GM19025 (cell line): Measurements from ENCODE around the gene KCNK4.
"Not testable (repeated sequence)": the region's sequence is repeated elsewhere in the genome, so short reads cannot be mapped to it uniquely, and the experiment has no call there.

Experiments
- ATAC-seq: cut with Tn5 transposase; IDR thresholded peaks from one replicate; pipeline ENCODE4 v1.9.1; 2021; ENCODE audit warnings: mild to moderate bottlenecking, low read depth, moderate library complexity; ENCODE audit not compliant: unreplicated experiment

KCNK4 gene

DNA sequence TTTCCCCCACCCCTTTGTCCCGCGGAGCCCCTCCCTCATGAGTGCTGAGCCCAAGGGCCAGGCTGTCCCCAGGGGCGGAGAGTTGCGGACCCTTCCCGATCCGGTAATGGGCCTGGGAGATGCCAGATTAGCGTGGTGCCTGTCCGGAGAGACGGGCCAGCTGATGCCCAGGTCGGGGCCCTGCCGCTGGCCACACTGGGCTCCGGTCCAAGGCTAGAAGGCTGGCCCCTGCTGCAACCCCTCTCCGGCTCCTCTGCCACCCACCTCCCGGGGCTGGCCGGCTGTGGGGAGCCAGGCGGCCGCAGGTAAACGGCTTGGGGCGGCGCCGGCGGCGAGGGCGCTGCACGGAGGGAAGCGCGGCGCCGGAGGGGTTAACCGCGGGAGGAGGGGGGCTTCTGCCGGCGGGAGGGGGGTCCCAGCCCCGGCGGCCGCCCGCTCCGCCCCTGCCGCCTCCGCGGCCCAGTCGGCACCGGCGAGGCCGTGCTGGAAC lies at the start of gene KCNK4:
KCNK4 (plus strand) TSS at position 41 of the 490 bp plus-strand sequence. CDS start 1,717 bp downstream, outside the sequence.
- no peak for ATAC-seq

DNA sequence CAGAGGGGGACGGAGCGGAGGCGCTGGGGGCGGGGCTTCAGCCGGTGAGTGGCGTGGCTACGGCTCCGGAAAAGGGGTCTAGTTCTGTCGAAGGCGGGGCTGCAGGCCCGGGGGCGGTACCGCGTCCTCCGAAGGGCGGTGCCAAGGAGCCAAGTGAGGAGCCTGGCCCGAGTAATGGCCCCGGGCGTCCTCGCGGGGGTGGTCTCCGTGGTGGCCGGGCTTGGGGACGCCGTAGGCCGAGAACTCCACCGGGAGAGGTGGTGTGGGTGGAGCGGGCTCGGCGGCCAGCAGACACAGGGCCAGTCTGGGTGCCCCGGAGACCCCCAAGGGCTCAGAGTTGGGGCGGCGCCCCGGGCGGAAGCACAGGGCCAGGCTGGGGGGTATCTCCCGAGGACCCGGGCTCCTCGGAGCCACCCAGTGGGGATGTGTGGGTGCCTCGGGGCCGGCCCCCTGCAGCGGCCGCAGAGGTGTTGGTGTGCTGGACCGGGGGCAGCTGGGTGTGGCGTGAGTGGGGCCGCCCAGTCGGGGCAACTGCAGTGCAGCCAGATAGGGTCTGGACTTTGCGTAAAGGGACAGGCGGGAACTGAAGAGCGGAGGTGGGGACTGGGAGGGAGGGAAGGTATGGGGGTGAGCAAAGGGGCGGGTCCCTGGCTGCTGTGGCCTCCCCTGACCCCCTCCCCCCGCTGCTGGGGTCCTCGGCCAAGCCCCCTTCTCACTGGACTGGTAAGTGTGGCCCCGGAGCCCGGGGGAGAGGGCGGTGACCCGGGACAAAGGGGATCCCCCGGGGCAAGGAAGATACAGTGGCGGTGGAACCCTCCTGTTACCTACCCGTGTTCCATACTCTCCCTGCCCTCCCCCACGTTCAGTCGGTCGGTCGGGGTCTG lies 49.4 kb upstream of the KCNK4 start:
- peak; percentile 3 for ATAC-seq

DNA sequence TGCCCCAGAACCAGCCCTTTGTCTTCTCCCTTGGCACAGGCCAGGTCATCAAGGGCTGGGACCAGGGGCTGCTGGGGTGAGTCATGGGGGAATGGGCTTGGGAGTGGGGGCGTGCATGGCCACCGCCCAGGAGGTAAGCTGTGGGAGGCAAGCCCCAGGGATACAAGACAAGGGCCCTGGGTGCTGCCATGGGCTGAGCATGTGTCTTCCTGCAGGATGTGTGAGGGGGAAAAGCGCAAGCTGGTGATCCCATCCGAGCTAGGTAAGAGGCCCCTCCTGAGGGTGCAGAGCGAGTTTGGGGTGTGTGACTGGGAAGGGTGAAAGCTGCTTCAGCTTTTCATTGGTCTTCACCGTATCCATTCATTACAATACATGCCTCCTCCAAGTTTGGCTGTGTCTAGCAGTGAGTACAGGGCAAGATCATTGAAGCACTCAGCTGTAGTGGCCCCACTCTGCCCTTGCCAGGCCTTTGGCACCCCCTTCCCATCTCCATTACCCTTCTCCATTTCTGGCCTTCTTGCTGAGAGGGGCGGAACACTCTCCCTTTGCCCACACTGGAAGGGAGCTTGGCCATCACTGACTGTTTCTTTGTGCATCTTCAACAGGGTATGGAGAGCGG lies 47.8 kb upstream of the KCNK4 start:
- no peak for ATAC-seq

DNA sequence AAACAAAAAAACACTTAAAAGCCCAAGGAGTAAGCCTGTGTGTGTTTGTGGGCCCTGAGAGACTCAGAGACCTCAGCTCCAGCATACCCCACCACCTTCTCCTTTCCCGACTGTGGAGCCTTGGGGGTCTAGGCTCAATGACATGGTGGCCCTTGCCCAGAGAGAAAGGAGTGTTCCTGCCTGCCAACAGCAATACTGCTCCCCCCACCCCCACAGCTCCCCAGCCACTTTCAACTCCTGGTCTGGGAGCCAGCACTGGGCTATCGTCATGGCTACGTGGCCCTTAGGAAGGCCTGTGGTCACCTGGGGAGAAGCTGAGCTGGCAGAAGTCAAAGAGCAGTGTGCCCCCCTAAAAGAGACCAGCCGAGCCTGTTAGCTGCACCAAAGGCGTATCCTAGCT lies 47.0 kb upstream of the KCNK4 start:
- ATAC-seq, result no peak

DNA sequence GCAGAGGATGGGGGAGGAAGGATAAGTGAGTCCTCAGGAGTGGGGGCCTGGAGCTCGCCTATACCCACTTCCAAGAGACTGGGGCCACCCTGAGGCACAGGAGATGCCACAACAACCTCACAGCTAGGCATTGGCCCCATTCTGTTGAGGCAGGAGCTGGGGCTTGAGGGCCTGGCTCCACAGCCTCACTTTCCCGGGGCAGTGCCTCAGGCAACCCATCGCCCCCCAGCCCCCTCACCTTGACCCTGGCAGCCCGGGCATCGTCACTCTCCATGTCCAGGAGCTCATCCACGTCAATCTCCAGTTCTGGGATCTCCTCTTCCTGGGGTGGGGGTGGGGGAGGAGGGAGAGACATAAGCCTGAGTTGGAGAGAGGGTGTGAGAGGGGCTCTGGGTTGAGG lies 46.1 kb upstream of the KCNK4 start:
- ATAC-seq, result no peak

DNA sequence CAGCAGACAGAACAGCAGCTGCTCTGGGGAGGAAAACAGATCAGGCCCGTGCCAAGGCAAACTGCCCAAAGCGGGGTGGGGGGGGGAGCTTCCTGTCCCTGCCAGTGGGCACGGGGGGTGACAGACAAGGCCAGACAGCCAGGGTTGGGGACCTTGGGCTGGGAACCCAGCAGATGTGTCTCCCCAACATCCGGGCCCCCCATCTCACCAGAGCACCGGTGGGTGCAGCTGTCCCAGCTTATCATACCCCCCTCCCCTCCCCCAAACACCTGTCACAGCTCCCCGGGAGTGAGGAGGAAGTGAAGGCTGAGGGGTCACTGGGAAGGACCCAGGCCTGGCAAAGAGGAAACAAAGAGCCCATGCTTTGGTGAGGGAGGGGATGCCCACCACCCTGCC lies 45.7 kb upstream of the KCNK4 start:
- ATAC-seq, result no peak

DNA sequence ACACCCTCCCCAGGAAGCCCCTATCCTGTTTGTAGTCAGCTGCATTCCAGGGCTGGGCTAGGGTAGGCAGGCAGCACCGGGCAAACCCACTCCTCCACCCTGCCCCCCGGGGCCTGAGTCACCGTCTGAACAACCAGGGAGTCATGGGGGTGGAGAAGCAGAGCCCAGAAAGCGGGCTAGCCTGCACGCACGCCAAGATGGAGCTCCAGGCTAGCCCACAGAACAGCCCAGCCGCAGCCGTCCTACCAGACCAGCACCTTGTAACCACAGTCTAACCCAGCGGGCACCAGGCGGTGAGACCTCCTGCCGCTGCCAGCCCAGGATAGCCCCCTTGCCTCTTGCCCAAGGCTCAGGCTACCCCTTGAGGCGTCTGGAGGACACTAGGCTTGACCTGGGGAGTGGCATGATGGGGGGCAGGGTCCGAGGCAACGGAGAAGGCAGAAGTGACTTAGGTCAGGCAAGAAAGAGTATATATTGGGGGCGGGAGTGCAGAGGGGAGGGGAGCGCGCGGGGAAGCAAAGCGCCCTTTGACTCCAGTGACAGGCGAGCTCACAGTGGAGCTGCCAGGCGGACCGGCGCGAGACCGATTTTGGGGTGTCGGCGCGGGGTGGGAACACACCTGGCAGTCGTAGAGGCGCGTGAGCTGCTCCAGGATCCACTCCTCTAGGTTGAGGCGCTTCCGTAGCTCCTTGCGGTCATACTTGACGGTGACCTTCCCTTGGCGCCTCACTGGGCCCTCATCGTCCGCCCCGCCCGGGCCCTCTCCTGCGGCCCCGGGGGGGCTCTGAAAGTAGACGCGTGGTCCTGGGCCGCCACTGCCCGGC lies 45.1 kb upstream of the KCNK4 start:
- ATAC-seq, result no peak

DNA sequence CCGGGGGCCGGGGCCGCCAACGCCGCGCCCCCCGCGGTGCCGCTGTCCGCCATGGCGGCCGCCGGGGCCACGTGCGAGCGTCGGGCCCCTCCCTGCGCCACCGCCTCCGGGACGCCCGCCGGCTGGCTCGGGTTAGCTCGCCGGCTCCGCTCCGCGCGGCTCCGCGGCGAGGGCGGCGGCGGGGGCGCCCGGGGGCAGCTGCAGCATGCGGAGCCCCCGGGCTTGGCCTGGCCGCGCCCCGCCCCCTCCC lies 44.6 kb upstream of the KCNK4 start:
- not testable (repeated sequence) for ATAC-seq

DNA sequence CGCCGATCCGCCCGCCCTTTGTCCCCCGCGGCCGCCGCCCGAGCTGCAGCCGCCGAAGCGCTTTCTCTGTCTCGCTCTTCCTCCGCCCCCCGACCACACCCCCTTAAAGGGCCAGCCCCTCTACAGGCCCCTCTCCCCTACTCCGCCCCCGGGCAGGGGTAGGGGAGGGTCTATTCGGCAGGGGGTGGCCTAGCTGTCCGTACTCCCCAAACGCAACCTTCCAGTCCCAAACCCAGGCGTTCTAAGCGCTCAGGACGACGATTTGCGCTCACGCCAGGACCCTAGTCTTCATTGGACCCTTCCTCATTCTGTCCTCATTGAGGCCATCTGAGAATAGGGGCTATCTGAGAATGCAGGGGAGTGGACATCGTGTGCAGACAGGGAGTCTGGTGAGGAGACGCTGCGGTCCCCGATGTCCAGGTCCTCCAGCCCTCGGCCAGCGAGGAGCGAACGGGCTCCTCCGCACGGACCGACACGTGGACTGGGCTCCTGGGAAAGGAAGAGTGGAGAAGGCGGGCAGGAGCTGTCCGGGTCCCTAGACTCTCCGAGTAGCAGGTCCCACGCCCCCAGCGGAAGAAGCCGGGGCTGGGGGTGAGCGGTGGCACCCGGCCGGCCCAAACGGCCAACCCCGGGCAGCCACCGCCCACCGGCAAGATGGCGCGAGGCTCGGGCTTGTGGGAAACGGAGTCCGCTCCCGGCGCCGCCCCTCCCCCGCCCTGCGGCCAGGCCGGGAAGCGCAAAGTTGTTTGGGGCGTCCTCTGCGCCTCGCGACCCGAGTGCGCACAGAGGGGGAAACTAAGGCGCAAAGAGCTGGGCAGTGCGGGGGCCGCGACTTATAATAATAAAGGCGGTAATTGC lies 44.0 kb upstream of the KCNK4 start, which contains the start of gene PPP1R14B:
PPP1R14B (minus strand) TSS at position 73 of the 858 bp plus-strand sequence. CDS start 270 bp downstream, outside the sequence.
- ATAC-seq, result no peak

DNA sequence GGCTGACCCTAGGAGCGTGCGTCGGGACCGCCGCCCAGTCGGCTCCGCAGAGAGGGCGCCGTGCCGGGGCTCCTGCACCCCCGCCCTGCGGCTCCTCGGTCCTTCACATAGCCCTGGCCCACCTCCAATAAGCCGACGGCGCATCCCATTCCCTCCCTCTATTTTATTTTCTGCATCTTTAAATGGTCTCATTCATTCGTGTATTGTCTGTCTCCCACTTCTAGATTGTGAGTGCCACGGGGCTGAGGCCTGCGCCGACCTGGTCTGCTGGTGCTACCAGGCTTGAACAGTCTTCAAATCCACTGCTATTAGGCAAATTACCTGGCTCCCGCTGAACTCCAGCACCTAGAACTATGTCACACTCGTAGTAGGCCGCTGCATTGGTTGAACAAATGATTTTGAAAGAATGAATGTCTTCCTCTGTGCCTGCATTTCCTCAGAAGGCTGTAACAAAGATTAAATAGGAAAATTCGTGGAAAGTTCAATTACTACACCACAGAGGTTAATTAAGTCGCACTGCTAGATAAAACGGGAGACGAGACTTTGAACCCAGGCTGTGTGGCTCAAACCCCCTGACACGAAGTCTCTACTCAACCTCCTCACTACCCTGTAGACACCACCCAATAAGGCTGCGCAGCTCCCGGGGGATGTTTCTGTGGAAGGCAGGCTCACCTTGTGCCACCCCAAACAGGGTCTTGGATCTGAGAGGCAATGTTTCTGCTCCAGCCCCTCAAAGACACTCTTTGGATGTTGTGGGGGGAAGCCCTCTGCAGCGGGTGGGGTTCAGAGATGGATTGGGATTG lies 43.2 kb upstream of the KCNK4 start:
- no peak for ATAC-seq

DNA sequence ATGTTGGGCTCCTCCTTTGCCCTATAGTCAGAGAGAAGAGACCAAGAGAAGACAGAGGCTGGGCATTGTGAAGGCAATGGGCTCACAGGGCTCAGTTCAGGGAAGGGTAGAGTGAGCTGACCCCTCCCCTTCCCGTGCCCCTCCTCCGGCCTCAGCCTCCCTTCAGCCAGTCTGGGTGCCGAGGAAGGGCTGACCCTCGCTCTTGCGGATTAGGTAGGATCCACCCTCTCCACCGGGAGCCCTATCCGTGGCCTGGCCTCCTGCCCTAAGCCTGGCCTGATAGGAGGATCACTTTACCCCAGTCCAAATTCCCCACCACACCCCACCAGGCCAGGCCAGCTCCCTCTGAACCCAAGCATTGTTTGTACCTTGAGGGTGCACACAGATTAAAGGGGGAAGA lies 42.5 kb upstream of the KCNK4 start:
- ATAC-seq, result no peak

DNA sequence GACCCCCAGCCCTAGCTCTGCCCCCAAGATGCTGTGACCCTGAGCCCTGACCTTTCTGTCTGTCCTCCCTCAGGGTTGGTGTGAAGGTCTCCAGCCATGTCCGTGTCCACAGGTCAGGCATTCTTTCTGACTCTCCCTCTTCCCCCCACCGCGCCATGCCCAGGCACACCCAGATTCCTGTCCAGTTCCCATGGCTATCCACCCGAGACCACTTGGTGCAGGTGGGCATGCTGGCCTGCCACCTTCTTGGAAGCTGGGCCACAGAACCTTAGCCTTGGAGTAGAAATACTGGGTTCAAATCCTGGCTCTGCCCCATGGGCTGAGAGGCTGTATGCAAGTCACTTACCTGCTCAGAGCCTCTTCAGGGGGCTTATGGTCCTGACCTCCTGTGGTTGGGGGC lies 42.1 kb upstream of the KCNK4 start:
- no peak for ATAC-seq

DNA sequence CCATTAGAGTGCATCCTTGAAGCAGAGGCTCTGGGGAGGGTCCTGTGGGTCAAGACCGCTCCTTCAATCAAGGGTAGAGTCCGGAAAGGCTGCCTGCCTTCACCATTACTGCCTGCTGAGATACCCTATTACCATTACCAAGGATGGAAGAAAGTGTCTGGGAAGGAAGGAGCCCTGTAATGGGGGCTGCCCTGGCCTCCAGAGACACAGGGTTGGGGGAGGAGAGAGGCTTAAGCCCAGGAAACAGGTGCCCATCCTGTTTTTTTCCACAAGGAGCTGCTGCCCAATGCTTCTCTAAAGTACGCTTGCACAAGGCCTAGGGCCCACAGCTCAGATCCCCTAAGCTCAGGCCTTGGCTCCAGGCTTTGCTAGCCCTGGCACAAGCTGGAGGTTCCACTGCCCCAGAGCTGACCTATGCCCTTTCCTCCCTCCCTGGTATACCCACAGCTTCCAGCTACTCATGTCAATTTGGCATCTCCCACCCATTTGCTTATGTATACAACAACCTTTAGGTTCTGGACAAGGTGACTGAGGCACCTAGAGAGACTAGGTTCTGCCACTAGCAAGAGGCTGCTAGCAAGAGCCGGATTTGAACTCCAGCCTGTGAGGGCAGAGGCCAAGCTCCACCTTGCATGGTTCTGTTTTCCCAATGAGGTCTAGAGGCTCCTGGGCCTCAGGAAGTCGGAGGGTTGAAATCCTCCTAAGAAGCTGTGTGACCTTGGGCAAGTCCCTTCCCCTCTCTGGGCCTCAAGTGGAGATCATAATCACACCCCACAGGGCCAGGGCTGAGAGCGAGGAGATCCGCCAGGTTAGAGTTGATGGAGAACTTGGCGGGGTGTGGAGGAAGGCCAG lies 41.3 kb upstream of the KCNK4 start:
- ATAC-seq, result no peak

DNA sequence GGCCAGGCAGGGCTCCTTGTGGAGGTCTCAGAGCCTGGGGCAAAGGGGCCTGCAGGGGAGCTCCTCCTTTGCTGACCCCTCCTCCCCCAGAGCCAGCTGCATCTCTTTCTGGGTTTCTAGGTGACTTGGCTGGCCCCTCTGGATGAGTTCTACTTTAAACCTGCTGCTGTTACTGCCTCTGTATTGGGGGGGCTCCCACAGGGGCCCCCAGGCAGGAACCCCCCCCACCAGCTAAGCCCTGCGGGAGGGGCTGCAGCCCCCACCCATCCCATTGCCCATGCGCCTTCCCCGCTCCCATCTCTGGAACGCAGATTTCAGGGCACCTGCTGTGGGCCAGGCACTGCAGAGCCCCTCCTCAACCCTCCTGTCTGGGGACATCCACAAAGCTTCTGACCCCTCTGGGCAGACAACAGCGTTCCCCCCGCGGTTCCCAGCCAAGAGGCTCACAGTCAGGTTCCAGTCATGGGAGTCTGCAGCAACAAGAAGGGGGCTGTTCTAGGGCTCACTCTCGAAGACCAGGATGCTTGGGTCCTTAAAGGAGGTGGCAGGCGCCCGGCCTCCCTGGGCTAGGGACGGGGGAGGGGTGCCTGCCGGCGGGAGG lies 40.6 kb upstream of the KCNK4 start:
- ATAC-seq, result no peak

DNA sequence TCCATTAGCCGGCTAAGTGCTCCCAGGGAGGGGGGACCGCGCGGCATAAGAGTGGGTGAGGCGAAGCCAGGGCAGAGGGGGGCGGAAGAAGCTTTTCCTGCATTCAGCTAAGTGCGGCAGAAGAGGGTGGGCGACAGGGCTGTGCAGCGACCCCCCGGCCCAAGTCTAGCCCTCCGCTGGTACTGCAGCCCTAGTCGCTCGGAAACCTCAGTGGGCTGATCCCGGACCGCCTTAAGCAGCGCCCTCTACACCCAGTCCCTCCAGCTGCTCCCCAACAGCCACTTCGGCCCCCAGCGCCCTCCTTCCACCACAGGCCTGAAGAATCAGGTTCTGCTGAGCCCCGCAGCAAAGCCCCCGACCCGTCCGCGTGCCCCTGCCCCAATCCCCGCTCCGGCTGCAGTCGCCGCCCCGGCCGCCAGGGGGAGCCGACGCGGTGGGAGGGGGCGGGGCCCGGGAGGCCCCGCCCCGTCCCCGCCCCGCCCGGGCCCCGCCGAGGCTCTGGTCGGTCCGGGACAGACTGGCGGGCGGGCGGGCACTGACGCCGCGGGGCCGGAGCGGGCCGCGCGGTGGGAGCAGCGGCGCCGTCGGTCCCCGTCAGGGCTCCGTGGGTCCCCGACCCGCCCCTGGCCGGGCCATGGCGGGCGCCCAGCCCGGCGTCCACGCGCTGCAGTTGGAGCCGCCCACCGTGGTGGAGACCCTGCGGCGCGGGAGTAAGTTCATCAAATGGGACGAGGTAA lies 39.9 kb upstream of the KCNK4 start, which contains the start of gene PLCB3:
PLCB3 (plus strand) TSS at position 515 of the 737 bp plus-strand sequence; CDS start at position 635, 120 bp downstream.
- peak; percentile 50 for ATAC-seq

DNA sequence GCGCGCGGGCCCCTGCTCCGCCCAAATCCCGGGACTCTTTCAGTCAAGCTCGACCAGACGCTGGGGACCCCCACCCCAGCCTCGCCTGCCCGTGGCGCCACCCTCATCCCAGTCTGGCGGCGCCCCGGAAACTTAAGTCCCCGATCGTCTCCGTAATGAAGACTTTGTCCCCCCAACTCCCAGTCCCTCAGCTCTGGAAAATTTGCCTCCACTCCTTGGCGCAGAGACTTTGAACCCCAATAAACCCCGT lies 39.4 kb upstream of the KCNK4 start:
- no peak for ATAC-seq

DNA sequence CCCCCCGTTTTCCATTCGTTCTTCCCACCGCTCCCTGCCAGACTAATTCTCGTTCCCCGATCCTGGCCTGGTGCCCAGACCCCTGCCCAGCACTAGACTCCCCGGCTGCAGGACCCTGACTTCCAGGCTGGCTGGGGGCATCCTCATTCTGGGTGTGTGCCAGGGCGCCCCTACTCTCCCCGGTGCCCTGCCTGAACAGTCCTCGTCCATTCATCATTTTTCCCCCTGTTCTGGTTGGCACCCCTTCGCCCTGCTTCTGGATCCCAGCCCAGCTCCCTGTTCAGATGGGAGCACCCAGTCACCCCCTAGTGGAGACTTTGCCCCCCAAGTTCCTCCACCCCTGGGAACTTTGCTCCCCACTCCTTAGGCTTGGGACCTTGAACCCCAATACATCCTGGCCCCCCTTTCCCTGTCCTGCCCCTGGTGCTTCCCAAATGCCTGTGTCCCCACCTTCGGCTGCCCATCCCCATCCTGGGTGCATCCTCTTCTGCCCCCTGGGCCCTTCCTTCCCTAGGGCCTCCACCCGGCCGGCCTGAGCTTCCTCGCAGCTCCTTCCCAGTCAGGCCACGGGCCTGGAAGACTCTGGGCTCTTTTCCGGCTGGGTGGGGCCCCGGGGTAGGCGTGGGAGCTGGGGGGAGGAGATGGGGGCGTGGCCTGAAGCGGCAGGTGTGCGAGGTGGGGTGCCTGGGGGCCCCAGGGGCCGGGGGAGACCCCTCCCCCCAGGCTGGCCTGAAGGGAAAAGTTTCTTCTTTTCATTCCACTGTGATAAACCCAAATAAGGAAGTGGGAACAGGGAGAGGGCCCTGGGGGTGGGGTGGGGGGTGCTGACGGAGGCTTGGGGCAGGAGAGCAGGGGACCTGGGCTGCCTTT lies 38.9 kb upstream of the KCNK4 start:
- no peak for ATAC-seq
